22Rv1 (cell line): ENCODE data around the gene FBXO42.

Source experiments
- CTCF ChIP-seq: fragments of 450-650 bp; IDR thresholded peaks from 2 replicates; pipeline ENCODE4 v1.5.1; 2017; ENCODE audit warnings: mild to moderate bottlenecking
- ZFX ChIP-seq: fragments of 450-650 bp; IDR thresholded peaks from 2 replicates; pipeline ENCODE4 v1.6.1; 2017; ENCODE audit warnings: antibody characterized with exemption, borderline replicate concordance

DNA sequence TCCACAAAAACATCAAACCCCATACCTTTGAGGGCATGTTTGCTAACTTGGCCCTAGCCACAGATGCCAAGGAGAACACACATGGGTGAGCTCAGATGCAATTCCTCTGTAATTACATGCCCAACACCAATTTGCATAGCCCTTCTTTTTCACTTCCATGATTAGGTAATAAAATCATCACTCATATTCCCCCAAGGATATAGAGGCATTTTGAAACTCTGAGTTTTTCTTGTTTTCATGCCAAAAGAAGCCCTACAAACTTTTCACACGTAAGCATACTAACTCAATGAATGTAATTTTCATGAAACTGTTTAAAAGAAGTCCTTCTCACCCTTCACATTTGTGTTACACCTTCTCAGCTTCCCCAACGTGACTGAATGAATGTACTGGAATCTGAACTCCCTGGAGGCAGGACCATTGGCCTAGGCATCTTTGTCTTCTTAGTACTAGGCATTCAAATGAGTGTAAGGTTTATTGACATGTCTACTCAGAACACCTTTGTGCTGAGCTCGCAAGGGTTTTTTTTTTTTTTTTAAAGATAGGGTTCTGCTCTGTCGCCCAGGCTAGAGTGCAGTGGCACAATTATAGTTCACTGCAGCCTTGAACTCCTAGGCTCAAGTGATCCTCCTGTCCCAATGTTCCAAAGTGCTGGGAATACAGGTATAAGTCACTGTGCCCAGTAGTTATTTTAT lies 31.0 kb downstream of the FBXO42 start:
- TF ChIP-seq CTCF, result no peak
- TF ChIP-seq ZFX, result no peak
